ENCODE measurements around the gene ATG3.
"Not testable (repeated sequence)": the region's sequence is repeated elsewhere in the genome, so short reads cannot be mapped to it uniquely, and the experiment has no call there.

The ATG3 gene

DNA sequence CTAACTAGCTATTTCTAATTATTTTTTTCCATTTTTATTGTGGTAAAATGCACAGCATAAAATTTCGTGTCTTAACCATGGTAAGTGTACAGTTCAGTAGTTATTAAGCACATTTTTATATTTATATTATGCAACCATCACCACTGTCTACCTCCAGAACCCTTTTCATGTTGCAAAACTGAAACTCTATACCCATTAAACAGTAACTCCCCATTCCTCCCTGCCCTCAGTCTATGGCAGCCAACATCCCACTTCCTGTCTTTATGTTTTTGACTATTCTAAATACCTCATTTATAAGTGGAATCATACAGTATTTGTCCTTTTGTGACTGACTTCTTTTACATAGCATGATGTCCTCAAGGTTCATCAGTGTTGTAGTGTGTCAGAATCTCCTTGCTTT is 25.6 kb upstream of the ATG3 start:
- Histone ChIP-seq H3K27ac (ENCODE audit: low read length) (no peak overlapping the region), H3K27me3 (ENCODE audit: control insufficient read depth in 1 of 2, insufficient read depth in 2 of 2, low read length in 2 of 2) (no peaks in the 10 kb centered on the region), H3K9ac (ENCODE audit: low read length in 2 of 2) (no peak overlapping the region), H3K36me3 (ENCODE audit: control insufficient read depth in 2 of 2, insufficient read depth in 2 of 2, low read length in 2 of 2) (peaks cover 2 to 10% of the 10 kb centered on the region in 2 donors), H3K9me3 (ENCODE audit: control insufficient read depth in 2 of 2, low read length in 2 of 2) (no peaks in the 10 kb centered on the region), H3K4me3 (ENCODE audit: low read length in 2 of 2) (no peak overlapping the region), H3K4me1 (ENCODE audit: control insufficient read depth, insufficient read depth, low read length) (no peaks in the 10 kb centered on the region)

DNA sequence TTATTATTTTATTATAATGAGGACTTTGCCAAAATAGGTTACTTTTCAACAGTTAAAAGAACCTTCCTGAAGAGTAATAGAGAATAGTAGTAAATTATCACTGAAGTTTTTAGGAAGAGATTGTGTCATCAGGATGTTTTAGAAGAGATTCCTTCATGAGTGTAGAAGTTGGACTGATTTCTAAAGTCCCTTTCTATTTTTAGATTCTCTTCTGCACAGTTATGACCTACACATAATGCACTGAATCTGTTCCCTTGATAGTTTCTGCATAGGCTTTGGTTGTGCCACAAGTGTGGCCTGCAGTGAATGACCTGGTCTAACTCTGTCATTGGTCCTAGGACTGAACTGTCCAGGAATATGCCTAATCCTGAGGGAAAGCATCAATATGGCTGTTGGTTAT is 24.0 kb upstream of the ATG3 start:
- no peak overlapping the region for H3K9ac ChIP-seq (ENCODE audit: low read length in 2 of 2)
- H3K36me3 ChIP-seq (ENCODE audit: control insufficient read depth in 2 of 2, insufficient read depth in 2 of 2, low read length in 2 of 2) = peaks cover 5 to 16% of the 10 kb centered on the region in 2 donors
- no peaks in the 10 kb centered on the region for H3K9me3 ChIP-seq (ENCODE audit: control insufficient read depth in 2 of 2, low read length in 2 of 2)

DNA sequence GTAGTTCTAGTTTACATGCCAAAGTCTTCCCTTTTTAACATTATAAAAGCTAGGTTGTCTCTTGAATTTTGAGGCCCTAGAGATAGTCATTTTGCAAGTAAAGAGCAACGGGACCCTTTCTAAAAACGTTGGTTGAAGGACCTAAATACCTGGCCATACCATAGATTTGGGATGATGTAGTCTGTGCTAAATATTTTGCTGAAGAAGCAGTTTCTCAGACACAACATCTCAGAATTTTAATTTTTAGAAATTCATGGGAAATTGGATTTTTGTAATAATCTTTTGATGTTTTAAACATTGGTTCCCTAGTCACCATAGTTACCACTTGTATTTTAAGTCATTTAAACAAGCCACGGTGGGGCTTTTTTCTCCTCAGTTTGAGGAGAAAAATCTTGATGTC is 21.3 kb upstream of the ATG3 start:
- Histone ChIP-seq H3K9ac (ENCODE audit: low read length in 2 of 2) (no peak overlapping the region), H3K4me3 (ENCODE audit: low read length in 2 of 2) (no peak overlapping the region), H3K4me1 (ENCODE audit: control insufficient read depth, insufficient read depth, low read length) (no peaks in the 10 kb centered on the region), H3K9me3 (ENCODE audit: control insufficient read depth in 2 of 2, low read length in 2 of 2) (no peaks in the 10 kb centered on the region), H3K27me3 (ENCODE audit: control insufficient read depth in 1 of 2, insufficient read depth in 2 of 2, low read length in 2 of 2) (no peaks in the 10 kb centered on the region), H3K27ac (ENCODE audit: low read length) (no peak overlapping the region), H3K36me3 (ENCODE audit: control insufficient read depth in 2 of 2, insufficient read depth in 2 of 2, low read length in 2 of 2) (peaks cover 7 to 16% of the 10 kb centered on the region in 2 donors)

More for the DNA sequence above, 24.0 kb upstream of the ATG3 start:
- H3K27me3 ChIP-seq (ENCODE audit: control insufficient read depth in 1 of 2, insufficient read depth in 2 of 2, low read length in 2 of 2) = no peaks in the 10 kb centered on the region
- no peak overlapping the region for H3K27ac ChIP-seq (ENCODE audit: low read length)
- H3K4me1 ChIP-seq (ENCODE audit: control insufficient read depth, insufficient read depth, low read length) = no peaks in the 10 kb centered on the region
- H3K4me3 ChIP-seq (ENCODE audit: low read length in 2 of 2) = no peak overlapping the region

DNA sequence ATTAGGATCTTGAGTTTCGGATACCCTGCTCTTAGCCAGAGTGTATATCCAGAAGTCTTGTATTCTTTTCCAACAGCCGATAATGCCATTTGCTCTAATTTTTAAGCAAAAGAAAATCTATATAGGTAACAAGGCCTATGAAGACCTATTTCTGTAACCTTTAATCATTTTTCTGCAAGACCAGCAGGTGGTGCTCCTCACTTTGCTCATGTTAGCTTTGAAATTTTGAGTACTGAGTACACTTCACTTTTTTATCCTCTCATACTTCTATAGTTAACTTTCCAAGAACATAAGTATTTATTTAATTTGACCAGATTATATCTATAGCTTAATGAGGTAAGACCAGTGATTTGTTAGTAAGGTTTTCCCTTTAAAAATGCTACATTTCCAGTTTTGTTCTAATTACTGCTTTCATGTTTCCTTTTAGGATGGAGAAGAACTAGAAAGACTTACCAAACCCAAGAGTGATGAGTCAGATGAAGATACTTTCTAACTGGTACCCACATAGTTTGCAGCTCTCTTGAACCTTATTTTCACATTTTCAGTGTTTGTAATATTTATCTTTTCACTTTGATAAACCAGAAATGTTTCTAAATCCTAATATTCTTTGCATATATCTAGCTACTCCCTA is 20.6 kb upstream of the ATG3 start:
- no peak overlapping the region for H3K4me3 ChIP-seq (ENCODE audit: low read length in 2 of 2)
- no peak overlapping the region for H3K27ac ChIP-seq (ENCODE audit: low read length)

DNA sequence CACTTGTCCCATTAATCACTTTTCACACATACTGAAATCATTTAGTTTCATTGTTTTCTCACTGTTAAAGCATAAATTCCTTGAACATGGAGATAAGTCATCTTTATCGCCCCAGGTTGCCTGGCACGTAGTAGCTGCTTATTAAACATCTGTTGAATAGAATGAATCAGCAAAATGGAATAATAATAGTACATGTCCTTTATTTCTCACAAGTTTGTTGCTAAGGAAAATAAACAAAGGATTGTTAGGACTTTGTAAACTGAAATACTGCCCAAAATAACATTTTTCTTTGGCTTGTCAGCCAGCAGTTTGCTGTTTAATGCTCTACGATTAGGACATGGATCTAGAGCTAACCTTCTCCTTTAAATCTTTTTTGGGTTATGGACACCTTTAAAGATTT is 17.9 kb upstream of the ATG3 start:
- H3K9ac ChIP-seq (ENCODE audit: low read length in 2 of 2) = no peak overlapping the region
- H3K4me3 ChIP-seq (ENCODE audit: low read length in 2 of 2) = no peak overlapping the region

More for the DNA sequence above, 20.6 kb upstream of the ATG3 start:
- H3K27me3 ChIP-seq (ENCODE audit: control insufficient read depth in 1 of 2, insufficient read depth in 2 of 2, low read length in 2 of 2) = no peaks in the 10 kb centered on the region
- H3K4me1 ChIP-seq (ENCODE audit: control insufficient read depth, insufficient read depth, low read length) = no peaks in the 10 kb centered on the region
- H3K9ac ChIP-seq (ENCODE audit: low read length in 2 of 2) = no peak overlapping the region
- H3K36me3 ChIP-seq (ENCODE audit: control insufficient read depth in 2 of 2, insufficient read depth in 2 of 2, low read length in 2 of 2) = peaks cover 7 to 16% of the 10 kb centered on the region in 2 donors
- H3K9me3 ChIP-seq (ENCODE audit: control insufficient read depth in 2 of 2, low read length in 2 of 2) = no peaks in the 10 kb centered on the region

DNA sequence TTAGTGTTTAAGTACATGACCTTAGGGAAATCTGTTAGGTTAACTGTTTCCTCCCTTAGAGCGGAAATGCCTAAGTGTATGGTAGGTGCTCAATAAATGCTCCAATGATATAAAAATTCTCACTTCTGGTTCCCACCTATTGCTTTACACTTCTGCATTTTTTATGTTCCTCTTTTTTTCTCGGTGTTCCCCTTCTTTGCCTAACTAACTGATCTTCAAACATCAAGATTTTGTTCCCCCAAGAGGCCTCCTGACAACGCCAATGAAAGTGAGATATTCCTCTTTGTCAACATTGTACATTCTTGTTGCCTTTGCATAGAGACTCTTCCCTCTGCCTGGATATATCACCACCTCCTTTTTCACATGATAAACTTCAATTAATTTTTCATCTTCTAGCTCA is 17.5 kb upstream of the ATG3 start:
- H3K4me1 ChIP-seq (ENCODE audit: control insufficient read depth, insufficient read depth, low read length) = no peaks in the 10 kb centered on the region
- no peak overlapping the region for H3K27ac ChIP-seq (ENCODE audit: low read length)
- H3K36me3 ChIP-seq (ENCODE audit: control insufficient read depth in 2 of 2, insufficient read depth in 2 of 2, low read length in 2 of 2) = peaks cover 5 to 16% of the 10 kb centered on the region in 2 donors
- no peak overlapping the region for H3K9ac ChIP-seq (ENCODE audit: low read length in 2 of 2)
- no peaks in the 10 kb centered on the region for H3K27me3 ChIP-seq (ENCODE audit: control insufficient read depth in 1 of 2, insufficient read depth in 2 of 2, low read length in 2 of 2)
- no peak overlapping the region for H3K4me3 ChIP-seq (ENCODE audit: low read length in 2 of 2)
- H3K9me3 ChIP-seq (ENCODE audit: control insufficient read depth in 2 of 2, low read length in 2 of 2) = no peaks in the 10 kb centered on the region

More for the DNA sequence above, 17.9 kb upstream of the ATG3 start:
- Histone ChIP-seq H3K27ac (ENCODE audit: low read length) (no peak overlapping the region), H3K9me3 (ENCODE audit: control insufficient read depth in 2 of 2, low read length in 2 of 2) (no peaks in the 10 kb centered on the region), H3K27me3 (ENCODE audit: control insufficient read depth in 1 of 2, insufficient read depth in 2 of 2, low read length in 2 of 2) (no peaks in the 10 kb centered on the region), H3K4me1 (ENCODE audit: control insufficient read depth, insufficient read depth, low read length) (no peaks in the 10 kb centered on the region), H3K36me3 (ENCODE audit: control insufficient read depth in 2 of 2, insufficient read depth in 2 of 2, low read length in 2 of 2) (peaks cover 5 to 16% of the 10 kb centered on the region in 2 donors)

DNA sequence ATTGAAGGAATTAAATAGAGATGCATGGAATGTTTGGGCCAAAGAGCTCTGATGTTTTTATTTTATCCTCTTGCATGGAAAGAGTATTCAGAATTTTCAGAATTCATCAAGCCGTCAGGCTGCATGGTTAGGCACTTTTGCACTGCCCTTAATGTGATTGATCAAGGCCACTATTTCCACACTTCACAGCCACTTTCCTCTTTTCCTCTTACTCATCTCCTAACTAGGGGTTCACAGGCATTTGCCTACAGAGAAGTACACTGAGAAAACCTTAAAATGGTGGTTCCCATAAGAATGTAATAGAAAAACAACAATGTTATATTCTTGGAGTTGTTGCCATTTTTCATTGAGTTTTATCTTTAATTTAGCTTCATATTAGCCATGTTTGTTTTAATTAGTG is 10.9 kb upstream of the ATG3 start:
- Histone ChIP-seq H3K27ac (ENCODE audit: low read length) (no peak overlapping the region), H3K9me3 (ENCODE audit: control insufficient read depth in 2 of 2, low read length in 2 of 2) (no peaks in the 10 kb centered on the region), H3K27me3 (ENCODE audit: control insufficient read depth in 1 of 2, insufficient read depth in 2 of 2, low read length in 2 of 2) (no peaks in the 10 kb centered on the region), H3K36me3 (ENCODE audit: control insufficient read depth in 2 of 2, insufficient read depth in 2 of 2, low read length in 2 of 2) (peaks cover 11 to 21% of the 10 kb centered on the region in 2 donors), H3K4me1 (ENCODE audit: control insufficient read depth, insufficient read depth, low read length) (peaks cover 3% of the 10 kb centered on the region), H3K9ac (ENCODE audit: low read length in 2 of 2) (no peak overlapping the region), H3K4me3 (ENCODE audit: low read length in 2 of 2) (no peak overlapping the region)

DNA sequence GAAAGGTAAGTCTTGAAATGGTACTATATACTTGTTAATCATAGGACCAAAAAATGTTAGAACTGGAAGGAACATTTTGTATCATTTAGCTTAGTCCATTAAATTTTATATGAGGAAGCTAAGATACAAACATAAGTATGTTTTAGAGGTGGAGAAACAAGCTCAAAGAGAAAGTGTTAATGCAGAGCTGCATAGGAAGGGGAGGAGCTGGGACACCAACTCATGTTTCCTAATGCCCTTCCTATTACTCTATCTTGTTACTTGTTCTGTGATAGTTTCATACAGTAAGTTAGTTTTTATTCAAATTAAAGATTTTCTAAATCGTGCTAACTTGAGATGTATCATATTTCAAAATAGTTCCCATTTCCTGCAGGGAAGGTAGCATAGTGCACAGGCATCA is 7.5 kb upstream of the ATG3 start:
- Histone ChIP-seq H3K9me3 (ENCODE audit: control insufficient read depth in 2 of 2, low read length in 2 of 2) (no peaks in the 10 kb centered on the region), H3K4me3 (ENCODE audit: low read length in 2 of 2) (no peak overlapping the region), H3K27me3 (ENCODE audit: control insufficient read depth in 1 of 2, insufficient read depth in 2 of 2, low read length in 2 of 2) (no peaks in the 10 kb centered on the region), H3K9ac (ENCODE audit: low read length in 2 of 2) (no peak overlapping the region), H3K27ac (ENCODE audit: low read length) (no peak overlapping the region), H3K4me1 (ENCODE audit: control insufficient read depth, insufficient read depth, low read length) (peaks cover 3% of the 10 kb centered on the region), H3K36me3 (ENCODE audit: control insufficient read depth in 2 of 2, insufficient read depth in 2 of 2, low read length in 2 of 2) (peaks cover 11 to 26% of the 10 kb centered on the region in 2 donors)

DNA sequence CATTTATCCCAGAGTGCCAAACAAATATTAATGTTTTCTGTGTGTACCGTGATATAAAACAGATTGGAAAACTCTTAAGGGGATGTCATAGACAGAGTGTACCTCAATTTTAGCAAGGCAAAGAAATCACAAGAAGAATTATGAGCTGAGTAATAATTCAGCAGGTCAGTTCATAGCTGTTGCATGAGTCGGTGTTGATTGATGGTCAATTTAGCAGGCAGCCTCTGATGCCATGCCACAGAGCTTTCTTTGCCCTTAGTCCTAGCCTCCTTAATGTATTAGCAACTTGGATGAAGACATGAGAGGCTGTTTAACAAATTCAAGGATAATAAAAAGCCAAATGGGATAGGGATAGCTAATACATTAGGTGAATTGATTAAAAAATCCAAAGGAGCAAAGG is 6.9 kb upstream of the ATG3 start:
- H3K9me3 ChIP-seq (ENCODE audit: control insufficient read depth in 2 of 2, low read length in 2 of 2) = no peaks in the 10 kb centered on the region
- no peak overlapping the region for H3K4me3 ChIP-seq (ENCODE audit: low read length in 2 of 2)
- no peak overlapping the region for H3K27ac ChIP-seq (ENCODE audit: low read length)
- H3K36me3 ChIP-seq (ENCODE audit: control insufficient read depth in 2 of 2, insufficient read depth in 2 of 2, low read length in 2 of 2) = peaks cover 8 to 22% of the 10 kb centered on the region in 2 donors
- no peaks in the 10 kb centered on the region for H3K27me3 ChIP-seq (ENCODE audit: control insufficient read depth in 1 of 2, insufficient read depth in 2 of 2, low read length in 2 of 2)
- H3K4me1 ChIP-seq (ENCODE audit: control insufficient read depth, insufficient read depth, low read length) = peaks cover 3% of the 10 kb centered on the region
- H3K9ac ChIP-seq (ENCODE audit: low read length in 2 of 2) = no peak overlapping the region

DNA sequence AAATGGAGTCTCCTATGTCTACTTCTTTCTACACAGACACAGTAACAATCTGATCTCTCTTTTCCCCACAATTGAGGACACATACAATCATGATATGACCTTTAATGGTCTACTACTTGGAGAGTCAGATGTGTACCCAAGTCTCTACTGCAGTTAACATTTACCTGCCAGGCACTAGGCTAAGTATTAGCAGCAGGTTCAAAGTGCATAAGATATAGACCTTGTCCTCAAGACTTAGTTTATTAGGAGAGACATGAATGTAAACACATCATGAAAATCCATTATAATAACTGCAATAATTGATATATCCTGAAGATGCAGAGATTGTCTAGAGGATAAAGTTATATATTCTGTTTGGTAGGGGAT is 3.2 kb upstream of the ATG3 start:
- Histone ChIP-seq H3K4me1 (ENCODE audit: control insufficient read depth, insufficient read depth, low read length) (peaks cover 3% of the 10 kb centered on the region), H3K36me3 (ENCODE audit: control insufficient read depth in 2 of 2, insufficient read depth in 2 of 2, low read length in 2 of 2) (peaks cover 3 to 5% of the 10 kb centered on the region in 2 donors)

DNA sequence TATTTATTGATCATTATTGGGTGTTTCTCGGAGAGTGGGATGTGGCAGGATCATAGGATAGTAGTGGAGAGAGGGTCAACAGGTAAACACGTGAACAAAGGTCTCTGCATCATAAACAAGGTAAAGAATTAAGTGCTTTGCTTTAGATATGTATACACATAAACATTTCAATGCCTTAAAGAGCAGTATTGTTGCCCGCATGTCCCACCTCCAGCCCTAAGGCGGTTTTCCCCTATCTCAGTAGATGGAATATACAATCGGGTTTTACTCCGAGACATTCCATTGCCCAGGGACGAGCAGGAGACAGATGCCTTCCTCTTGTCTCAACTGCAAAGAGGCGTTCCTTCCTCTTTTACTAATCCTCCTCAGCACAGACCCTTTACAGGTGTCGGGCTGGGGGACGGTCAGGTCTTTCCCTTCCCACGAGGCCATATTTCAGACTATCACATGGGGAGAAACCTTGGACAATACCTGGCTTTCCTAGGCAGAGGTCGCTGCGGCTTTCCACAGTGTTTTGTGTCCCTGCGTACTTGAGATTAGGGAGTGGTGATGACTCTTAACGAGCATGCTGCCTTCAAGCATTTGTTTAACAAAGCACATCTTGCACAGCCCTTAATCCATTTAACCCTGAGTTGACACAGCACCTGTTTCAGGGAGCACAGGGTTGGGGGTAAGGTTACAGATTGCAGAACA is 2.6 kb upstream of the ATG3 start:
- not testable (repeated sequence) for H3K9ac ChIP-seq (ENCODE audit: low read length in 2 of 2); H3K4me3 ChIP-seq (ENCODE audit: low read length in 2 of 2); H3K36me3 ChIP-seq (ENCODE audit: control insufficient read depth in 2 of 2, insufficient read depth in 2 of 2, low read length in 2 of 2); H3K4me1 ChIP-seq (ENCODE audit: control insufficient read depth, insufficient read depth, low read length); H3K27me3 ChIP-seq (ENCODE audit: control insufficient read depth in 1 of 2, insufficient read depth in 2 of 2, low read length in 2 of 2); H3K9me3 ChIP-seq (ENCODE audit: control insufficient read depth in 2 of 2, low read length in 2 of 2); H3K27ac ChIP-seq (ENCODE audit: low read length)

More for the DNA sequence above, 3.2 kb upstream of the ATG3 start:
- Histone ChIP-seq H3K27me3 (ENCODE audit: control insufficient read depth in 1 of 2, insufficient read depth in 2 of 2, low read length in 2 of 2) (no peaks in the 10 kb centered on the region), H3K4me3 (ENCODE audit: low read length in 2 of 2) (no peak overlapping the region), H3K9ac (ENCODE audit: low read length in 2 of 2) (no peak overlapping the region), H3K9me3 (ENCODE audit: control insufficient read depth in 2 of 2, low read length in 2 of 2) (no peaks in the 10 kb centered on the region), H3K27ac (ENCODE audit: low read length) (no peak overlapping the region)
